SK-N-SH (cell line): Measurements from ENCODE around the gene RRAD. TPM values are rescaled to one million over a fixed set of nuclear protein-coding genes. Genes with fewer than 3 reads are reported as not detected.
A peak's percentile ranks its signal among the peaks of the same experiment; 100 is the strongest.

Experiments
- CTCF ChIA-PET: fragments of 300-600, 350-600 bp; formaldehyde crosslinking; extraction: SDS; loops from one replicate; lab custom pipeline; 2021; lab: Yijun Ruan, JAX
- POLR2A ChIA-PET: fragments of 350-600 bp; sonication (Branson Sonifier 250); formaldehyde crosslinking; extraction: SDS; loops from one replicate; lab custom pipeline; 2020; ENCODE audit warnings: antibody characterized with exemption, inconsistent platforms; lab: Yijun Ruan, JAX
- DNase-seq: peaks from one replicate; pipeline ENCODE4 v3.0.0; 2012
- H2AFZ ChIP-seq: fragments of 200-600 bp; sonication (generic); 2 replicates; pipeline ENCODE4 v1.8.1; 2016; ENCODE audit warnings: antibody characterized with exemption, mild to moderate bottlenecking, low read depth
- H3F3A ChIP-seq: fragments of 200-600 bp; sonication (generic); replicated peaks from 2 replicates; pipeline ENCODE3; 2016; ENCODE audit warnings: antibody characterized with exemption, mild to moderate bottlenecking; ENCODE audit not compliant: insufficient read depth
- H3K27ac ChIP-seq, 2 experiments: fragments of 200-500 bp in 1 of 2; fragments of 200-600 bp in 1 of 2; sonication (Bioruptor generic) in 1 of 2; sonication (generic), shearing (Covaris generic) in 1 of 2; 2 replicates each; pipeline versions ENCODE4 v1.5.1 to v1.6.1; 2014 to 2016; ENCODE audit warnings: low read depth in 2 of 2, inconsistent platforms in 1 of 2, low read length in 1 of 2, mild to moderate bottlenecking in 1 of 2, mixed read lengths in 1 of 2
- H3K27me3 ChIP-seq: fragments of 200-600 bp; sonication (generic), shearing (Covaris generic); 2 replicates; pipeline ENCODE4 v1.6.1; 2016; ENCODE audit warnings: mixed run types; ENCODE audit not compliant: insufficient read depth
- H3K36me3 ChIP-seq, 2 experiments: fragments of 200-500 bp in 1 of 2; fragments of 200-600 bp in 1 of 2; sonication (Bioruptor generic) in 1 of 2; sonication (generic) in 1 of 2; replicated peaks in 1 of 2; 2 replicates each; pipeline versions ENCODE3 to v1.5.1; 2014 to 2016; ENCODE audit warnings: low read length in 1 of 2, mild to moderate bottlenecking in 1 of 2; ENCODE audit not compliant: insufficient read depth in 2 of 2, control insufficient read depth in 1 of 2
- H3K4me1 ChIP-seq, 2 experiments: fragments of 200-500 bp in 1 of 2; fragments of 200-600 bp in 1 of 2; sonication (Bioruptor generic) in 1 of 2; sonication (generic), shearing (Covaris generic) in 1 of 2; 2 replicates each; pipeline versions ENCODE4 v1.5.1 to v1.6.1; 2014 to 2016; ENCODE audit warnings: low read depth in 1 of 2, low read length in 1 of 2, mixed run types in 1 of 2; ENCODE audit not compliant: insufficient read depth in 2 of 2, control insufficient read depth in 1 of 2
- H3K4me2 ChIP-seq: fragments of 200-600 bp; sonication (generic), shearing (Covaris generic); 2 replicates; pipeline ENCODE4 v1.6.1; 2017; ENCODE audit warnings: mixed run types
- H3K4me3 ChIP-seq, 2 experiments: fragments of 200-500 bp in 1 of 2; fragments of 200-600 bp in 1 of 2; sonication (Bioruptor generic) in 1 of 2; sonication (generic), shearing (Covaris generic) in 1 of 2; 2 replicates each; pipeline versions ENCODE4 v1.5.1 to v1.8.1; 2014 to 2016; ENCODE audit warnings: low read depth in 2 of 2, inconsistent platforms in 1 of 2, low read length in 1 of 2, mild to moderate bottlenecking in 1 of 2, mixed read lengths in 1 of 2, moderate library complexity in 1 of 2
- H3K79me2 ChIP-seq: fragments of 200-600 bp; sonication (generic); 2 replicates; pipeline ENCODE4 v1.8.1; 2017; ENCODE audit warnings: mild to moderate bottlenecking; ENCODE audit not compliant: insufficient read depth
- H3K9ac ChIP-seq: fragments of 200-600 bp; sonication (generic); 2 replicates; pipeline ENCODE4 v1.6.1; 2017; ENCODE audit warnings: mixed run types
- H3K9me2 ChIP-seq: fragments of 200-600 bp; sonication (generic); 2 replicates; pipeline ENCODE4 v1.6.1; 2017; ENCODE audit warnings: mixed run types
- H3K9me3 ChIP-seq: fragments of 200-600 bp; sonication (generic); 2 replicates; pipeline ENCODE4 v1.6.1; 2017; ENCODE audit warnings: mixed run types, mild to moderate bottlenecking, moderate library complexity
- H4K20me1 ChIP-seq: fragments of 200-600 bp; sonication (generic); 2 replicates; pipeline ENCODE4 v1.6.1; 2017; ENCODE audit warnings: mild to moderate bottlenecking, mixed run types; ENCODE audit not compliant: insufficient read depth
- CTCF ChIP-seq: fragments of 200-600 bp; sonication (generic); IDR thresholded peaks from 2 replicates; pipeline ENCODE4 v1.6.1; 2017; ENCODE audit warnings: antibody characterized with exemption, mild to moderate bottlenecking, moderate library complexity
- ELF1 ChIP-seq: IDR thresholded peaks from 2 replicates; pipeline ENCODE4 v1.4.0; 2012
- EZH2phosphoT487 ChIP-seq: fragments of 200-600 bp; sonication (generic); IDR thresholded peaks from 2 replicates; pipeline ENCODE4 v1.6.1; 2017; ENCODE audit warnings: low read depth, mixed run types, mild to moderate bottlenecking, antibody characterized with exemption, moderate library complexity, borderline replicate concordance
- FOXJ3 ChIP-seq: sonication (generic); formaldehyde crosslinking; IDR thresholded peaks from 2 replicates; pipeline ENCODE4 v1.5.1; 2020; ENCODE audit warnings: mild to moderate bottlenecking, missing genetic modification reagents
- FOXM1 ChIP-seq: IDR thresholded peaks from 2 replicates; pipeline ENCODE4 v1.4.0; 2012; ENCODE audit warnings: low read depth, mild to moderate bottlenecking
- GABPA ChIP-seq: IDR thresholded peaks from 2 replicates; pipeline ENCODE4 v1.4.0; 2012; ENCODE audit warnings: low read depth, mild to moderate bottlenecking
- MEF2A ChIP-seq: IDR thresholded peaks from 2 replicates; pipeline ENCODE4 v1.4.0; 2012; ENCODE audit warnings: low read depth, borderline replicate concordance
- MXI1 ChIP-seq: IDR thresholded peaks from 2 replicates; pipeline ENCODE4 v1.6.1; 2012; ENCODE audit warnings: mild to moderate bottlenecking, low read depth, low read length, improper control_type of control experiment
- NRF1 ChIP-seq: IDR thresholded peaks from 2 replicates; pipeline ENCODE4 v1.6.1; 2012; ENCODE audit warnings: low read depth, mild to moderate bottlenecking, low read length
- POLR2AphosphoS5 ChIP-seq: IDR thresholded peaks from 2 replicates; pipeline ENCODE4 v1.6.1; 2012; ENCODE audit warnings: low read depth, low read length
- RFX5 ChIP-seq: IDR thresholded peaks from 2 replicates; pipeline ENCODE4 v1.6.1; 2012; ENCODE audit warnings: mild to moderate bottlenecking, improper control_type of control experiment, low read length
- RXRA ChIP-seq: IDR thresholded peaks from 2 replicates; pipeline ENCODE4 v1.4.0; 2012; ENCODE audit warnings: low read depth, mild to moderate bottlenecking, borderline replicate concordance
- SIN3A ChIP-seq: IDR thresholded peaks from 2 replicates; pipeline ENCODE4 v1.6.1; 2012; ENCODE audit warnings: low read depth, mild to moderate bottlenecking, low read length, moderate library complexity, borderline replicate concordance
- SMC3 ChIP-seq: IDR thresholded peaks from 2 replicates; pipeline ENCODE4 v1.6.1; 2012; ENCODE audit warnings: low read depth, low read length, improper control_type of control experiment
- TEAD4 ChIP-seq: IDR thresholded peaks from 2 replicates; pipeline ENCODE4 v1.4.0; 2012; ENCODE audit warnings: mild to moderate bottlenecking, borderline replicate concordance; ENCODE audit not compliant: insufficient read depth
- USF2 ChIP-seq: fragments of 150-350 bp; IDR thresholded peaks from 2 replicates; pipeline ENCODE4 v1.6.1; 2017; ENCODE audit warnings: antibody characterized with exemption, low read length, low read depth, borderline replicate concordance
- YY1 ChIP-seq: IDR thresholded peaks from 2 replicates; pipeline ENCODE4 v1.4.0; 2012; ENCODE audit warnings: low read depth, mild to moderate bottlenecking
- WGBS: methylation state at CpG from one replicate; pipeline ENCODE4 v1.1.6; 2017; ENCODE audit warnings: low lambda C conversion rate; 5-methylcytosine and 5-hydroxymethylcytosine counted together
- polyA plus RNA-seq, 3 experiments: library from polyadenylated mRNA; depleted of rRNA; stranded (reverse); fragments of >200 nt; gene quantifications; 2 replicates each; pipeline ENCODE4 v1.2.3, GENCODE V29; 2012
- TF ChIP-seq, protein P1 (sequence below): IDR thresholded peaks from 2 replicates; pipeline ENCODE4 v1.6.1; 2012; ENCODE audit warnings: mild to moderate bottlenecking, low read depth, low read length, moderate library complexity

RRAD gene
- polyA plus RNA-seq, 1 of the 3 experiments (the other 2 are of a cell fraction): 9.3 TPM

- peak within 1 kb of the TSS; percentile 6 to 50; a peak in 1 of 4 replicates for H3K4me3 ChIP-seq
- TF ChIP-seq CTCF (peak; percentile 81), SMC3 (0 out of 2 replicates have a peak, but pooled peaks have one; percentile 8), MEF2A (no peak), MXI1 (peak; percentile 46; the same call in 1 of the 2 replicates)
- TF ChIP-seq, protein P1, sequence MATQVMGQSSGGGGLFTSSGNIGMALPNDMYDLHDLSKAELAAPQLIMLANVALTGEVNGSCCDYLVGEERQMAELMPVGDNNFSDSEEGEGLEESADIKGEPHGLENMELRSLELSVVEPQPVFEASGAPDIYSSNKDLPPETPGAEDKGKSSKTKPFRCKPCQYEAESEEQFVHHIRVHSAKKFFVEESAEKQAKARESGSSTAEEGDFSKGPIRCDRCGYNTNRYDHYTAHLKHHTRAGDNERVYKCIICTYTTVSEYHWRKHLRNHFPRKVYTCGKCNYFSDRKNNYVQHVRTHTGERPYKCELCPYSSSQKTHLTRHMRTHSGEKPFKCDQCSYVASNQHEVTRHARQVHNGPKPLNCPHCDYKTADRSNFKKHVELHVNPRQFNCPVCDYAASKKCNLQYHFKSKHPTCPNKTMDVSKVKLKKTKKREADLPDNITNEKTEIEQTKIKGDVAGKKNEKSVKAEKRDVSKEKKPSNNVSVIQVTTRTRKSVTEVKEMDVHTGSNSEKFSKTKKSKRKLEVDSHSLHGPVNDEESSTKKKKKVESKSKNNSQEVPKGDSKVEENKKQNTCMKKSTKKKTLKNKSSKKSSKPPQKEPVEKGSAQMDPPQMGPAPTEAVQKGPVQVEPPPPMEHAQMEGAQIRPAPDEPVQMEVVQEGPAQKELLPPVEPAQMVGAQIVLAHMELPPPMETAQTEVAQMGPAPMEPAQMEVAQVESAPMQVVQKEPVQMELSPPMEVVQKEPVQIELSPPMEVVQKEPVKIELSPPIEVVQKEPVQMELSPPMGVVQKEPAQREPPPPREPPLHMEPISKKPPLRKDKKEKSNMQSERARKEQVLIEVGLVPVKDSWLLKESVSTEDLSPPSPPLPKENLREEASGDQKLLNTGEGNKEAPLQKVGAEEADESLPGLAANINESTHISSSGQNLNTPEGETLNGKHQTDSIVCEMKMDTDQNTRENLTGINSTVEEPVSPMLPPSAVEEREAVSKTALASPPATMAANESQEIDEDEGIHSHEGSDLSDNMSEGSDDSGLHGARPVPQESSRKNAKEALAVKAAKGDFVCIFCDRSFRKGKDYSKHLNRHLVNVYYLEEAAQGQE: peak; percentile 61; the same call in 1 of the 2 replicates
- TF ChIP-seq, all 33 proteins: peak for 4
- Histone ChIP-seq H2AFZ (peak within 1 kb of the TSS; percentile 79), H3K27ac (no peak within 1 kb of the TSS; a peak in 1 of 4 replicates), H3K4me1 (peaks cover 0 to 16% of the 10 kb centered on the region in 2 experiments; a peak in 1 of 4 replicates), H3K9ac (no peak within 1 kb of the TSS), H3K4me2 (peak within 1 kb of the TSS; percentile 59; the same call in 1 of the 2 replicates), H4K20me1 (no peaks in the 10 kb centered on the region), H3F3A (no peaks in the 10 kb centered on the region), H3K9me3 (no peaks in the 10 kb centered on the region), H3K27me3 (no peaks in the 10 kb centered on the region), H3K79me2 (no peaks in the 10 kb centered on the region), H3K36me3 (no peaks in the 10 kb centered on the region), H3K9me2 (no peaks in the 10 kb centered on the region)
- WGBS: 67% methylated on average over 14 of the region's 16 CpGs
- ChIA-PET POLR2A (interaction anchor here (0.5 kb wide), 1 partner anchor 58 kb away, joined by 3 read pairs; no protein-coding TSS in a partner anchor), CTCF (interaction anchor here (0.6 to 11.9 kb wide), 30 partner anchors 9 to 236 kb away, joined by 3 to 82 read pairs (median 4); partner anchors contain the start of genes B3GNT9 and RRAD)
- DNase-seq: peak; percentile 82
Observed at GRCh38 chr16:66961065-66961744, 35.9 kb upstream of the RRAD start, which contains the start of gene CES3. Gene CES3 (plus strand): TSS chr16:66961266. CDS start chr16:66961308, 42 bp downstream.

DNA sequence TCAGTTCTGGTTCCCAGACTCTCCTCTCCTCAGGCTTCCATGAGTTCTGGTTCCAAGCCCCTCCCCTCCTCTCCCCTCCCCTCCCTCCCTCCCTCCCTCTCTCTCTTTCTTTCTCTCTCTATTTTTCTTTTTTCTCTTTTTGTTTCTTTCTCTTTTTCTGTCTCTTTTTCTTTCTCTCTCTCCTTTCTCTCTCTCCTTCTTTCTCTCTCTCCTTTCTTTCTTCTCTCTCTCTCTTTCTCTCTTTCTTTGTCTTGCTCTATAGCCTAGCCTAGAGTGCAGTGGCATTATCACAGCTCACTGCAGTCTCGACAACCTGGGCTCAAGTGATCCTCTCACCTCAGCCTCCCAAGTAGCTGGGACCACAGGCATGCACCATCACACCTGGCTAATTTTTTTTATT, 34.9 kb upstream of the RRAD start:
- Histone ChIP-seq H3K27ac (no peak overlapping the region), H3K27me3 (no peaks in the 10 kb centered on the region), H3K9me3 (no peaks in the 10 kb centered on the region), H3K4me2 (no peak overlapping the region), H3K4me3 (no peak overlapping the region), H3K79me2 (no peaks in the 10 kb centered on the region), H3K9me2 (no peaks in the 10 kb centered on the region), H3K4me1 (peaks cover 0 to 16% of the 10 kb centered on the region in 2 experiments; a peak in 1 of 4 replicates), H2AFZ (no peak overlapping the region), H4K20me1 (no peaks in the 10 kb centered on the region), H3F3A (no peaks in the 10 kb centered on the region), H3K9ac (no peak overlapping the region), H3K36me3 (no peaks in the 10 kb centered on the region)
- POLR2A ChIA-PET: no interaction called here
- CTCF ChIA-PET: interaction anchor here (0.7 to 11.9 kb wide), 17 partner anchors 8 to 225 kb away, joined by 3 to 82 read pairs (median 6); partner anchors contain the start of gene B3GNT9
- 90% methylated on average over 1 of the region's 1 CpG for WGBS
- TF ChIP-seq ELF1 (no peak), FOXM1 (no peak), SMC3 (no peak), TEAD4 (no peak), YY1 (no peak), SIN3A (no peak), USF2 (no peak), RFX5 (no peak), FOXJ3 (CRISPR knock-in tag) (no peak), NRF1 (no peak), EZH2phosphoT487 (no peak), RXRA (no peak), POLR2AphosphoS5 (no peak), GABPA (no peak)
- DNase-seq: no peak
